HCT116 (cell line): Measurements from ENCODE around the gene PRRT1B. TPM values are rescaled to one million over a fixed set of nuclear protein-coding genes. Genes with fewer than 3 reads are reported as not detected.

Experiments used
- ATAC-seq: fragments of 200-7000 bp; cut with Tn5 transposase; 2 replicates; pipeline ENCODE4 v1.9.1; 2020; ENCODE audit warnings: mild to moderate bottlenecking, moderate library complexity
- BruUV-seq: library from RNA; stranded (reverse); fragments of 400-500 nt; replicated peaks from 2 replicates; lab custom pipeline; 2021; lab: Mats Ljungman, UMichigan
- CTCF ChIA-PET: fragments of 300-600 bp; sonication (Branson Sonifier 250); formaldehyde crosslinking; loops from one replicate; lab custom pipeline; 2021; ENCODE audit warnings: antibody characterized with exemption; lab: Charles Lee
- POLR2A ChIA-PET: fragments of 300-600, 350-600 bp; sonication (Branson Sonifier 250); formaldehyde crosslinking; loops from one replicate; lab custom pipeline; 2021; ENCODE audit warnings: antibody characterized with exemption; lab: Charles Lee
- RAD21 ChIA-PET, 2 experiments: fragments of 300-600 bp; sonication (Branson Sonifier 250); formaldehyde crosslinking; loops; one replicate each; lab custom pipeline; 2023; ENCODE audit warnings: low total read pairs in 2 of 2; ENCODE audit not compliant: uncharacterized antibody in 2 of 2, unreplicated experiment in 2 of 2, low non-redundant PET in 1 of 2; lab: Charles Lee
- DNase-seq: peaks from one replicate; pipeline ENCODE4 v3.0.0-alpha.2; 2010; ENCODE audit warnings: low read depth, low spot score
- H2AFZ ChIP-seq: fragments of 200-600 bp; shearing (Covaris generic), sonication (generic); 2 replicates; pipeline ENCODE4 v1.6.1; 2017; ENCODE audit warnings: low read depth, mixed run types, mixed read lengths, antibody characterized with exemption, low read length; ENCODE audit not compliant: poor library complexity, severe bottlenecking
- H3K27ac ChIP-seq: 2 replicates; pipeline ENCODE4 v1.5.1; 2012; ENCODE audit warnings: low read depth, low read length
- H3K27me3 ChIP-seq: fragments of 200-600 bp; sonication (generic); 2 replicates; pipeline ENCODE4 v1.6.1; 2016; ENCODE audit warnings: mixed run types, low read length, mixed read lengths; ENCODE audit not compliant: insufficient read depth
- H3K36me3 ChIP-seq, 2 experiments: fragments of 200-500 bp in 1 of 2; fragments of 200-600 bp in 1 of 2; sonication (Bioruptor generic) in 1 of 2; sonication (generic) in 1 of 2; 2 replicates each; pipeline versions ENCODE4 v1.5.1 to v1.6.1; 2014 to 2016; ENCODE audit warnings: low read length in 2 of 2, inconsistent platforms in 1 of 2, mixed read lengths in 1 of 2, mixed run types in 1 of 2; ENCODE audit not compliant: insufficient read depth in 2 of 2, control insufficient read depth in 1 of 2
- H3K4me1 ChIP-seq, 2 experiments: fragments of 200-600 bp in 1 of 2; sonication (generic) in 1 of 2; 2 replicates each; pipeline versions ENCODE4 v1.5.1 to v1.6.1; 2012 to 2017; ENCODE audit warnings: low read length in 2 of 2, inconsistent platforms in 1 of 2, mild to moderate bottlenecking in 1 of 2, mixed read lengths in 1 of 2, mixed run types in 1 of 2, moderate library complexity in 1 of 2; ENCODE audit not compliant: insufficient read depth in 2 of 2, control insufficient read depth in 1 of 2
- H3K4me2 ChIP-seq: fragments of 200-600 bp; sonication (generic); 2 replicates; pipeline ENCODE4 v1.6.1; 2017; ENCODE audit warnings: mixed run types, low read length, mixed read lengths
- H3K4me3 ChIP-seq, 2 experiments: fragments of 200-600 bp in 1 of 2; sonication (generic) in 1 of 2; replicated peaks in 1 of 2; 2 replicates each; pipeline ENCODE4 v1.5.1; 2011 to 2016; ENCODE audit warnings: low read length in 2 of 2, control low read depth in 1 of 2, low read depth in 1 of 2, mild to moderate bottlenecking in 1 of 2, mixed read lengths in 1 of 2, mixed run types in 1 of 2
- H3K79me2 ChIP-seq: fragments of 200-600 bp; sonication (generic); 2 replicates; pipeline ENCODE4 v1.6.1; 2017; ENCODE audit warnings: mild to moderate bottlenecking, mixed run types, low read length, moderate library complexity, mixed read lengths; ENCODE audit not compliant: insufficient read depth
- H3K9ac ChIP-seq: fragments of 200-600 bp; sonication (generic); 2 replicates; pipeline ENCODE4 v1.6.1; 2016; ENCODE audit warnings: low read length, mixed read lengths
- H3K9me2 ChIP-seq: fragments of 200-600 bp; sonication (generic), shearing (Covaris generic); 2 replicates; pipeline ENCODE4 v1.6.1; 2017; ENCODE audit warnings: mixed run types, mild to moderate bottlenecking, moderate library complexity; ENCODE audit not compliant: insufficient read depth
- H3K9me3 ChIP-seq, 2 experiments: fragments of 200-500 bp in 1 of 2; fragments of 200-600 bp in 1 of 2; sonication (Bioruptor generic) in 1 of 2; sonication (generic) in 1 of 2; 2 replicates each; pipeline ENCODE4 v1.6.1; 2014 to 2017; ENCODE audit warnings: low read length in 2 of 2, mixed read lengths in 2 of 2, inconsistent platforms in 1 of 2, low read depth in 1 of 2, mild to moderate bottlenecking in 1 of 2, mixed run types in 1 of 2, moderate library complexity in 1 of 2; ENCODE audit not compliant: control insufficient read depth in 1 of 2, insufficient read depth in 1 of 2
- H4K20me1 ChIP-seq: fragments of 200-600 bp; sonication (generic), shearing (Covaris generic); 2 replicates; pipeline ENCODE4 v1.6.1; 2017; ENCODE audit warnings: mixed run types, mild to moderate bottlenecking, moderate library complexity; ENCODE audit not compliant: insufficient read depth
- CEBPB ChIP-seq: IDR thresholded peaks from 2 replicates; pipeline ENCODE4 v1.6.1; 2012; ENCODE audit warnings: low read depth
- ELF1 ChIP-seq: IDR thresholded peaks from 2 replicates; pipeline ENCODE4 v1.6.1; 2012; ENCODE audit warnings: low read depth, borderline replicate concordance
- EZH2phosphoT487 ChIP-seq: fragments of 200-600 bp; IDR thresholded peaks from 2 replicates; pipeline ENCODE4 v1.6.1; 2018; ENCODE audit warnings: antibody characterized with exemption, borderline replicate concordance
- FOSL1 ChIP-seq: IDR thresholded peaks from 2 replicates; pipeline ENCODE4 v1.6.1; 2012; ENCODE audit warnings: low read depth
- POLR2AphosphoS5 ChIP-seq: IDR thresholded peaks from 2 replicates; pipeline ENCODE4 v1.6.1; 2011; ENCODE audit warnings: mild to moderate bottlenecking, low read depth, low read length, moderate library complexity
- SIN3A ChIP-seq: IDR thresholded peaks from 2 replicates; pipeline ENCODE4 v1.6.1; 2012; ENCODE audit warnings: low read depth
- SRF ChIP-seq: IDR thresholded peaks from 2 replicates; pipeline ENCODE4 v1.6.1; 2012; ENCODE audit warnings: low read depth
- YY1 ChIP-seq: IDR thresholded peaks from 2 replicates; pipeline ENCODE4 v1.6.1; 2011; ENCODE audit warnings: low read length, low read depth, moderate library complexity, mild to moderate bottlenecking; ENCODE audit not compliant: insufficient replicate concordance; ENCODE audit errors: extremely low read depth
- ZFX ChIP-seq: fragments of 450-650 bp; IDR thresholded peaks from 2 replicates; pipeline ENCODE4 v1.6.1; 2017
- ZNF274 ChIP-seq: fragments of 200-500 bp; sonication (Bioruptor generic); IDR thresholded peaks from 2 replicates; pipeline ENCODE4 v1.6.1; 2014; ENCODE audit warnings: mild to moderate bottlenecking, low read depth, low read length, inconsistent platforms
- intact Hi-C: fragments of 100-400 bp; cut with micrococcal nuclease; formaldehyde crosslinking; loops from 2 replicates; pipeline ENCODE4 v1.10.0; 2022
- total RNA-seq: library from RNA; stranded (reverse); gene quantifications from one replicate; pipeline ENCODE4 v1.2.1, GENCODE V29; 2021; ENCODE audit not compliant: unreplicated experiment
- TF ChIP-seq, protein P1 (sequence below): IDR thresholded peaks from 2 replicates; pipeline ENCODE4 v1.6.1; 2012
- TF ChIP-seq, protein P2 (sequence below): IDR thresholded peaks from 2 replicates; pipeline ENCODE4 v1.6.1; 2012; ENCODE audit warnings: low read depth
- TF ChIP-seq, protein P3 (sequence below): IDR thresholded peaks from 2 replicates; pipeline ENCODE4 v1.6.1; 2012
- TF ChIP-seq, protein P4 (sequence below), 3 experiments: fragments of 200-600 bp in 1 of 3; sonication (generic) in 1 of 3; IDR thresholded peaks in 2 of 3; conservative IDR thresholded peaks in 1 of 3; 2 replicates each; pipeline ENCODE4 v1.5.1; 2012 to 2017; ENCODE audit warnings: low read depth in 2 of 3, low read length in 2 of 3, antibody characterized with exemption in 1 of 3, borderline replicate concordance in 1 of 3, control low read depth in 1 of 3, mild to moderate bottlenecking in 1 of 3, mixed read lengths in 1 of 3, mixed run types in 1 of 3, moderate library complexity in 1 of 3; ENCODE audit not compliant: insufficient read depth in 1 of 3

Gene PRRT1B
- total RNA-seq, 1 experiment from 2014 or later: not detected

DNA sequence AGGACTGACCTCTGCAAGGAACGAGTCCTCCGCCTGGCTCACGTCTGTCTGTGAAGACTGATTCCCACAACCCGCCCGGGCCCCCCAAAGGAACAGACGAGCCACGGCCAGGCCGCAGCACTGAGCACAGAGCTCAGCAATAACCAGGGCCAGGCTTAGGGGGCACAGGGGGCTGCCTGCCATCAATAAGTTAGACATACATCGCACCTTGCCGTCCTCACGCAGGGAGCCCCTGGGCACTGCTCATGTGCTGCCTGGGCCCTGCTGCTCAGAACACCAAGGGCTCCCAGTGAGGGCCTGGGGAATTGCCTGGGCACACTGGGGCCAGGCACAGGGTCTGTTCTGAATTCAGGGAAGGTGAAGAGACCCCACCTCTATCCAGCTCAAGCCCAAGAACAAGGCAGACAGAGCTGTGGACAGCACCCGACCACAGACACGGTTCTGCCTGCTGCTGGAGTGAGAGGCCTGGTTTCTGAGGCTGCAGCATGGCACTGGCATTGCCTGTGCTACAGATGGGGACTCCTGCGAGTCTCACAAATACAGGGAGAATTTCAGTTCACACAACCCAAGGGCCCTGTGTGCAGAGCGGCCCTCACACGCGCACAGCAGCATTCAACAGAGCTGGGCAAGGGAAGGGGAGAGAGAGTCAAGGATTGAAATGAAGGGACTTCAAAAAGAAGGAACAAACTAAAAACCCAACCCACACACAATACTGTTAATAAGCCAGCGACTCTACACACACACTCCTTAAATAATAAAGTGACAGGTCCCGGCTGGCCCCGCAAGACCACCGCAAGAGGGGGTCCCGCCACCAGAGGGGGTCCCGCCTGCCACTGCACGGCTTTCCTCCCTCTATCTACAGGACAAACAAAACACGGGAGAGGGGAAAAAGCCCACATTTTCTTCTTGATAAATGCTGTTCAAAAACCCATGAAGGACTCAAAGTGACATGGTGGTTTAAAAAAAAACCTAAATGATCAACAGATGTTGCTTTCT is 32.0 kb downstream of the PRRT1B start:
- Histone ChIP-seq H3K27me3 (no peaks in the 10 kb centered on the region), H3K4me1 (no peaks in the 10 kb centered on the region), H3K9me3 (no peaks in the 10 kb centered on the region), H3K27ac (no peak overlapping the region), H3K36me3 (peaks cover 3 to 5% of the 10 kb centered on the region in 2 experiments; a peak in 2 of 4 replicates)
- ChIA-PET POLR2A (no interaction called here), RAD21 (no interaction called here), CTCF (no interaction called here)
- intact Hi-C loops: no loop called here
- no peak for DNase-seq
- TSS peak; percentile 24 for BruUV-seq
- TF ChIP-seq, protein P1, sequence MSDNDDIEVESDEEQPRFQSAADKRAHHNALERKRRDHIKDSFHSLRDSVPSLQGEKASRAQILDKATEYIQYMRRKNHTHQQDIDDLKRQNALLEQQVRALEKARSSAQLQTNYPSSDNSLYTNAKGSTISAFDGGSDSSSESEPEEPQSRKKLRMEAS: no peak
- no peak for TF ChIP-seq POLR2AphosphoS5
- no peak for TF ChIP-seq EZH2phosphoT487
- TF ChIP-seq, protein P2, sequence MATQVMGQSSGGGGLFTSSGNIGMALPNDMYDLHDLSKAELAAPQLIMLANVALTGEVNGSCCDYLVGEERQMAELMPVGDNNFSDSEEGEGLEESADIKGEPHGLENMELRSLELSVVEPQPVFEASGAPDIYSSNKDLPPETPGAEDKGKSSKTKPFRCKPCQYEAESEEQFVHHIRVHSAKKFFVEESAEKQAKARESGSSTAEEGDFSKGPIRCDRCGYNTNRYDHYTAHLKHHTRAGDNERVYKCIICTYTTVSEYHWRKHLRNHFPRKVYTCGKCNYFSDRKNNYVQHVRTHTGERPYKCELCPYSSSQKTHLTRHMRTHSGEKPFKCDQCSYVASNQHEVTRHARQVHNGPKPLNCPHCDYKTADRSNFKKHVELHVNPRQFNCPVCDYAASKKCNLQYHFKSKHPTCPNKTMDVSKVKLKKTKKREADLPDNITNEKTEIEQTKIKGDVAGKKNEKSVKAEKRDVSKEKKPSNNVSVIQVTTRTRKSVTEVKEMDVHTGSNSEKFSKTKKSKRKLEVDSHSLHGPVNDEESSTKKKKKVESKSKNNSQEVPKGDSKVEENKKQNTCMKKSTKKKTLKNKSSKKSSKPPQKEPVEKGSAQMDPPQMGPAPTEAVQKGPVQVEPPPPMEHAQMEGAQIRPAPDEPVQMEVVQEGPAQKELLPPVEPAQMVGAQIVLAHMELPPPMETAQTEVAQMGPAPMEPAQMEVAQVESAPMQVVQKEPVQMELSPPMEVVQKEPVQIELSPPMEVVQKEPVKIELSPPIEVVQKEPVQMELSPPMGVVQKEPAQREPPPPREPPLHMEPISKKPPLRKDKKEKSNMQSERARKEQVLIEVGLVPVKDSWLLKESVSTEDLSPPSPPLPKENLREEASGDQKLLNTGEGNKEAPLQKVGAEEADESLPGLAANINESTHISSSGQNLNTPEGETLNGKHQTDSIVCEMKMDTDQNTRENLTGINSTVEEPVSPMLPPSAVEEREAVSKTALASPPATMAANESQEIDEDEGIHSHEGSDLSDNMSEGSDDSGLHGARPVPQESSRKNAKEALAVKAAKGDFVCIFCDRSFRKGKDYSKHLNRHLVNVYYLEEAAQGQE: no peak
- no peak for TF ChIP-seq FOSL1
- TF ChIP-seq ELF1: no peak
- TF ChIP-seq ZFX: no peak
- TF ChIP-seq SIN3A: no peak
- TF ChIP-seq, protein P3, sequence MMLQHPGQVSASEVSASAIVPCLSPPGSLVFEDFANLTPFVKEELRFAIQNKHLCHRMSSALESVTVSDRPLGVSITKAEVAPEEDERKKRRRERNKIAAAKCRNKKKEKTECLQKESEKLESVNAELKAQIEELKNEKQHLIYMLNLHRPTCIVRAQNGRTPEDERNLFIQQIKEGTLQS: no peak
- TF ChIP-seq SRF: no peak
- no peak for TF ChIP-seq ZNF274
- TF ChIP-seq CEBPB: no peak
- TF ChIP-seq, protein P4, sequence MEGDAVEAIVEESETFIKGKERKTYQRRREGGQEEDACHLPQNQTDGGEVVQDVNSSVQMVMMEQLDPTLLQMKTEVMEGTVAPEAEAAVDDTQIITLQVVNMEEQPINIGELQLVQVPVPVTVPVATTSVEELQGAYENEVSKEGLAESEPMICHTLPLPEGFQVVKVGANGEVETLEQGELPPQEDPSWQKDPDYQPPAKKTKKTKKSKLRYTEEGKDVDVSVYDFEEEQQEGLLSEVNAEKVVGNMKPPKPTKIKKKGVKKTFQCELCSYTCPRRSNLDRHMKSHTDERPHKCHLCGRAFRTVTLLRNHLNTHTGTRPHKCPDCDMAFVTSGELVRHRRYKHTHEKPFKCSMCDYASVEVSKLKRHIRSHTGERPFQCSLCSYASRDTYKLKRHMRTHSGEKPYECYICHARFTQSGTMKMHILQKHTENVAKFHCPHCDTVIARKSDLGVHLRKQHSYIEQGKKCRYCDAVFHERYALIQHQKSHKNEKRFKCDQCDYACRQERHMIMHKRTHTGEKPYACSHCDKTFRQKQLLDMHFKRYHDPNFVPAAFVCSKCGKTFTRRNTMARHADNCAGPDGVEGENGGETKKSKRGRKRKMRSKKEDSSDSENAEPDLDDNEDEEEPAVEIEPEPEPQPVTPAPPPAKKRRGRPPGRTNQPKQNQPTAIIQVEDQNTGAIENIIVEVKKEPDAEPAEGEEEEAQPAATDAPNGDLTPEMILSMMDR (IDR thresholded peaks at IDR 0.05 in 2 of 3, conservative IDR thresholded peaks at IDR 0.05 in 1 of 3; ENCODE audit: borderline replicate concordance in 1 of 3, insufficient read depth in 1 of 3, low read depth in 2 of 3, low read length in 2 of 3): no peak
- TF ChIP-seq YY1: no peak
- TF ChIP-seq, all 23 proteins: peak for 0
- no peak overlapping the region for H2AFZ ChIP-seq
- no peaks in the 10 kb centered on the region for H4K20me1 ChIP-seq
- ATAC-seq: no peak
- no peak overlapping the region for H3K4me2 ChIP-seq
- no peak overlapping the region for H3K4me3 ChIP-seq
- no peaks in the 10 kb centered on the region for H3K79me2 ChIP-seq
- no peak overlapping the region for H3K9ac ChIP-seq
- no peaks in the 10 kb centered on the region for H3K9me2 ChIP-seq
